ENCODE results near the gene ABAT. TPM values are rescaled to one million over a fixed set of nuclear protein-coding genes. Genes with fewer than 3 reads are reported as not detected.

ABAT gene
- total RNA-seq, 1 experiment from 2014 or later, result 4.7 TPM

- ATAC-seq, result no peak
- RAD21 ChIA-PET (ENCODE audit: low non-redundant PET in 1 of 2, low total read pairs in 2 of 2, uncharacterized antibody in 2 of 2, unreplicated experiment in 2 of 2), result no interaction called here
- no peak overlapping the region for H3K4me2 ChIP-seq (ENCODE audit: low read length)
Observed at GRCh38 chr16:8713635-8714172, 39.3 kb downstream of the ABAT start.

More at GRCh38 chr16:8713635-8714172, 39.3 kb downstream of the ABAT start:
- intact Hi-C loops (cut with micrococcal nuclease), result no loop called here
- no TSS peak for BruUV-seq (replicated peaks)
- no peak for DNase-seq (ENCODE audit: low read depth, low spot score)
- no peaks in the 10 kb centered on the region for H4K20me1 ChIP-seq (ENCODE audit: insufficient read depth)
- no peak overlapping the region for H2AFZ ChIP-seq (ENCODE audit: low read depth, low read length, poor library complexity, severe bottlenecking)
- ChIA-PET CTCF (no interaction called here), POLR2A (no interaction called here)
- H3K27ac ChIP-seq (ENCODE audit: low read depth, low read length), result no peak overlapping the region
- H3K9me2 ChIP-seq (ENCODE audit: insufficient read depth), result no peaks in the 10 kb centered on the region
- H3K79me2 ChIP-seq (ENCODE audit: insufficient read depth, low read length), result no peaks in the 10 kb centered on the region
- H3K9ac ChIP-seq (ENCODE audit: low read length), result no peak overlapping the region
- H3K27me3 ChIP-seq (ENCODE audit: insufficient read depth, low read length), result no peaks in the 10 kb centered on the region
- no peaks in the 10 kb centered on the region for H3K4me1 ChIP-seq (ENCODE audit: control insufficient read depth in 1 of 2, insufficient read depth in 2 of 2, low read length in 2 of 2)
- no peaks in the 10 kb centered on the region; a peak in 1 of 4 replicates for H3K36me3 ChIP-seq (ENCODE audit: control insufficient read depth in 1 of 2, insufficient read depth in 2 of 2, low read length in 2 of 2)
- TF ChIP-seq POLR2AphosphoS5 (IDR thresholded peaks at IDR 0.05; ENCODE audit: low read depth, low read length) (no peak), ZFX (IDR thresholded peaks at IDR 0.05) (no peak), EGR1 (IDR thresholded peaks at IDR 0.05; ENCODE audit: low read depth) (no peak), TCF7L2 (IDR thresholded peaks at IDR 0.05; ENCODE audit: borderline replicate concordance, extremely low read depth, insufficient read depth, insufficient read length) (no peak), JUND (IDR thresholded peaks at IDR 0.05) (no peak), FOSL1 (IDR thresholded peaks at IDR 0.05; ENCODE audit: low read depth) (no peak), MAX (IDR thresholded peaks at IDR 0.05) (no peak), ZBTB33 (IDR thresholded peaks at IDR 0.05; ENCODE audit: extremely low read depth, insufficient replicate concordance, low read length) (no peak), ELF1 (IDR thresholded peaks at IDR 0.05; ENCODE audit: borderline replicate concordance, low read depth) (no peak), YY1 (IDR thresholded peaks at IDR 0.05; ENCODE audit: extremely low read depth, insufficient replicate concordance, low read depth, low read length) (no peak), ZNF274 (IDR thresholded peaks at IDR 0.05; ENCODE audit: low read depth, low read length) (no peak), CBX3 (IDR thresholded peaks at IDR 0.05; ENCODE audit: low read depth) (no peak), EZH2phosphoT487 (IDR thresholded peaks at IDR 0.05; ENCODE audit: borderline replicate concordance) (no peak), SIN3A (IDR thresholded peaks at IDR 0.05; ENCODE audit: low read depth) (no peak)
- H3K9me3 ChIP-seq (ENCODE audit: control insufficient read depth in 1 of 2, insufficient read depth in 1 of 2, low read depth in 1 of 2, low read length in 2 of 2), result peaks cover 3 to 6% of the 10 kb centered on the region in 2 experiments; a peak in 2 of 4 replicates
- no peak overlapping the region for H3K4me3 ChIP-seq (replicated peaks in 1 of 2; ENCODE audit: low read depth in 1 of 2, low read length in 2 of 2)
